Mesendoderm (in vitro differentiated cells): ENCODE data around the gene RNF169.

Experiments used
- DNase-seq: peaks from one replicate; pipeline ENCODE4 v3.0.0; 2013
- H2AK5ac ChIP-seq: 2 replicates; pipeline ENCODE4 v1.6.1; 2013; ENCODE audit warnings: low read length, inconsistent platforms
- H2BK120ac ChIP-seq: 2 replicates; pipeline ENCODE4 v1.6.1; 2013; ENCODE audit warnings: low read depth, mild to moderate bottlenecking, low read length, moderate library complexity, mixed read lengths
- H2BK15ac ChIP-seq: replicated peaks from 2 replicates; pipeline ENCODE4 v1.6.1; 2013; ENCODE audit warnings: low read depth, mild to moderate bottlenecking, moderate library complexity
- H2BK5ac ChIP-seq: 2 replicates; pipeline ENCODE4 v1.6.1; 2013; ENCODE audit warnings: low read length, inconsistent platforms
- H3K18ac ChIP-seq: 2 replicates; pipeline ENCODE4 v1.6.1; 2013; ENCODE audit warnings: mild to moderate bottlenecking, low read length, mixed read lengths
- H3K23ac ChIP-seq: one replicate; pipeline ENCODE4 v1.6.1; 2013; ENCODE audit warnings: low read length
- H3K27ac ChIP-seq: 2 replicates; pipeline ENCODE4 v1.5.1; 2013; ENCODE audit warnings: low read depth, mild to moderate bottlenecking, inconsistent platforms, low read length, moderate library complexity
- H3K27me3 ChIP-seq: 2 replicates; pipeline ENCODE4 v1.6.1; 2013; ENCODE audit warnings: low read length, control low read depth, mild to moderate bottlenecking, inconsistent platforms; ENCODE audit not compliant: insufficient read depth, poor library complexity
- H3K36me3 ChIP-seq: 2 replicates; pipeline ENCODE4 v1.6.1; 2013; ENCODE audit warnings: low read length, inconsistent platforms; ENCODE audit not compliant: control insufficient read depth, insufficient read depth
- H3K4ac ChIP-seq: one replicate; pipeline ENCODE4 v1.6.1; 2013; ENCODE audit warnings: low read depth, mild to moderate bottlenecking, low read length, moderate library complexity
- H3K4me1 ChIP-seq: 2 replicates; pipeline ENCODE4 v1.6.1; 2013; ENCODE audit warnings: low read depth, low read length, inconsistent platforms; ENCODE audit not compliant: control insufficient read depth
- H3K4me2 ChIP-seq: 2 replicates; pipeline ENCODE4 v1.6.1; 2013; ENCODE audit warnings: low read length
- H3K4me3 ChIP-seq: 2 replicates; pipeline ENCODE4 v1.5.1; 2013; ENCODE audit warnings: mild to moderate bottlenecking, low read length
- H3K56ac ChIP-seq: one replicate; pipeline ENCODE4 v1.6.1; 2013; ENCODE audit warnings: low read length
- H3K79me1 ChIP-seq: 2 replicates; pipeline ENCODE4 v1.6.1; 2013; ENCODE audit warnings: low read length, inconsistent platforms
- H3K79me2 ChIP-seq: 2 replicates; pipeline ENCODE4 v1.6.1; 2013; ENCODE audit warnings: mild to moderate bottlenecking, low read length; ENCODE audit not compliant: control insufficient read depth, insufficient read depth
- H3K9ac ChIP-seq: 2 replicates; pipeline ENCODE4 v1.6.1; 2013; ENCODE audit warnings: low read length, inconsistent platforms
- H4K5ac ChIP-seq: one replicate; pipeline ENCODE4 v1.6.1; 2013; ENCODE audit warnings: low read length
- H4K8ac ChIP-seq: one replicate; pipeline ENCODE4 v1.6.1; 2013; ENCODE audit warnings: low read depth, mild to moderate bottlenecking, control low read depth, low read length, moderate library complexity
- WGBS: extraction: QIAGEN DNeasy Blood & Tissue Kit; methylation state at CpG from one replicate; pipeline ENCODE4 v1.1.7; 2013; ENCODE audit warnings: low lambda C conversion rate, missing lambda C conversion rate; ENCODE audit not compliant: insufficient coverage; ENCODE audit errors: extremely low coverage; 5-methylcytosine and 5-hydroxymethylcytosine counted together

RNF169 gene

GRCh38 chr11:74853223-74853622, 104.6 kb downstream of the RNF169 start:
- H2BK5ac ChIP-seq, result no peak overlapping the region
- H3K4me3 ChIP-seq, result no peak overlapping the region
- no peak overlapping the region for H3K23ac ChIP-seq
- no peak overlapping the region for H2BK120ac ChIP-seq
- H3K27ac ChIP-seq, result no peak overlapping the region
- H3K36me3 ChIP-seq, result peaks cover 1% of the 10 kb centered on the region
- no peaks in the 10 kb centered on the region for H3K27me3 ChIP-seq
- no peak overlapping the region for H3K4ac ChIP-seq
- H3K56ac ChIP-seq, result no peak overlapping the region
- H3K4me1 ChIP-seq, result peaks cover 6% of the 10 kb centered on the region
- no peak overlapping the region for H3K4me2 ChIP-seq
- H2AK5ac ChIP-seq, result no peak overlapping the region
- H4K8ac ChIP-seq, result no peak overlapping the region
- no peak overlapping the region for H3K18ac ChIP-seq
- no CpG with 5 or more reads among the region's 4 CpGs for WGBS
- no peak overlapping the region for H4K5ac ChIP-seq
- no peaks in the 10 kb centered on the region for H3K79me2 ChIP-seq
- H3K79me1 ChIP-seq, result no peaks in the 10 kb centered on the region
- DNase-seq, result no peak
- H2BK15ac ChIP-seq, result no peak overlapping the region
- no peak overlapping the region for H3K9ac ChIP-seq

DNA sequence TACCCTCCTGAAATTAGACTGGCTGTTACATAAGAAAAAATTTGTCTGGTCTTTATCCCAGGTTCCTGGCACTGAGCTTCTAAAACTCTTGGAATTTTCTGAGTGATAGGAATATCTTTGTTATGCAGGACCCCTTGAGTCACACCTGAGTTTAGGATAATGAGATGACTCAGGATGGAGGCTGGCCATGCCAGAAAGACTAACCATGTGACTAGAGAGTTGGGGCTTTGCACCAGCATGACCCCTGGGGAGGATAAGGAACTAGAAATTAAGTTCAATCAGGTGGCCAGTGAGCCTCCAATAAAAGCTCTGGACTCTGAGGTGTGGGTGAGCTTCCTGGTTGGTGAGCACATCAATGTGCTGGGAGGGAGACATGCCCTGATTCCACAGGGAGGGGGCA, 112.1 kb downstream of the RNF169 start:
- H2BK15ac ChIP-seq, result no peak overlapping the region

DNA sequence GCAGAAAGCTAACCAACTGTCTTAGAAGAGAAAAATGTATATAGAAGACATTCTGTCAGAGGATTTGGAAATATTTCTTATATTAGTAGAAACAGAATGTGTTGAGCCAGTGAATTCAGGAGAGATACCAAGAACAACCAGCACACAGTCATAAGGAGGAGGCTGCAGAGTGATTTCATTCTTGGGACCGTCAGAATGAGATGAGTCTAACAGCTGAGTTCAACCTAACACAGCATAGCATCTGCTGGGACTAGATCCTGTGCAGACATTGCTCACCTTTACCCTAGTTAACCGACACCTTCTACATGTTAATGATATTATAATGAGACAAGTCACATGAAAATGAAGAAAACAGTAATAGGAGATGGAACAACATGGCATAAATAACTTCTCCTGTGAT, 114.8 kb downstream of the RNF169 start:
- WGBS, result no CpG with 5 or more reads among the region's 2 CpGs
- DNase-seq, result no peak
- Histone ChIP-seq H3K18ac (no peak overlapping the region), H2BK5ac (no peak overlapping the region), H4K8ac (no peak overlapping the region), H2AK5ac (no peak overlapping the region), H3K79me2 (no peaks in the 10 kb centered on the region), H4K5ac (no peak overlapping the region), H2BK15ac (no peak overlapping the region), H3K4me2 (no peak overlapping the region), H3K36me3 (peaks cover 4% of the 10 kb centered on the region), H3K23ac (no peak overlapping the region), H3K27ac (no peak overlapping the region), H3K4me3 (no peak overlapping the region), H3K27me3 (no peaks in the 10 kb centered on the region), H3K4me1 (no peaks in the 10 kb centered on the region), H3K79me1 (no peaks in the 10 kb centered on the region), H3K56ac (no peak overlapping the region), H2BK120ac (no peak overlapping the region), H3K9ac (no peak overlapping the region), H3K4ac (no peak overlapping the region)

More for the DNA sequence above, 112.1 kb downstream of the RNF169 start:
- no peak overlapping the region for H2AK5ac ChIP-seq
- H3K4me2 ChIP-seq, result no peak overlapping the region
- H3K79me1 ChIP-seq, result no peaks in the 10 kb centered on the region
- H3K4ac ChIP-seq, result no peak overlapping the region
- peaks cover 4% of the 10 kb centered on the region for H3K36me3 ChIP-seq
- peak; percentile 13 for DNase-seq
- no peak overlapping the region for H4K5ac ChIP-seq
- H2BK120ac ChIP-seq, result no peak overlapping the region
- H3K27me3 ChIP-seq, result no peaks in the 10 kb centered on the region
- no peak overlapping the region for H3K56ac ChIP-seq
- H3K18ac ChIP-seq, result no peak overlapping the region
- H3K4me1 ChIP-seq, result no peaks in the 10 kb centered on the region
- H3K79me2 ChIP-seq, result no peaks in the 10 kb centered on the region
- no peak overlapping the region for H2BK5ac ChIP-seq
- H3K27ac ChIP-seq, result no peak overlapping the region
- H3K9ac ChIP-seq, result no peak overlapping the region
- H3K23ac ChIP-seq, result no peak overlapping the region
- no peak overlapping the region for H3K4me3 ChIP-seq
- no peak overlapping the region for H4K8ac ChIP-seq

GRCh38 chr11:74866557-74866956, 117.9 kb downstream of the RNF169 start:
- H3K56ac ChIP-seq, result no peak overlapping the region
- no peak overlapping the region for H3K4ac ChIP-seq
- no peaks in the 10 kb centered on the region for H3K79me2 ChIP-seq
- H3K4me3 ChIP-seq, result no peak overlapping the region
- H3K79me1 ChIP-seq, result no peaks in the 10 kb centered on the region
- H3K4me1 ChIP-seq, result no peaks in the 10 kb centered on the region
- no peak overlapping the region for H3K23ac ChIP-seq
- no peak overlapping the region for H2BK120ac ChIP-seq
- H3K27me3 ChIP-seq, result no peaks in the 10 kb centered on the region
- H4K8ac ChIP-seq, result no peak overlapping the region
- no peak for DNase-seq
- H2BK15ac ChIP-seq, result no peak overlapping the region
- no peak overlapping the region for H2AK5ac ChIP-seq
- peaks cover 4% of the 10 kb centered on the region for H3K36me3 ChIP-seq
- H3K9ac ChIP-seq, result no peak overlapping the region
- no peak overlapping the region for H4K5ac ChIP-seq
- H3K18ac ChIP-seq, result no peak overlapping the region
- no peak overlapping the region for H2BK5ac ChIP-seq
- no peak overlapping the region for H3K27ac ChIP-seq
- H3K4me2 ChIP-seq, result no peak overlapping the region

- Histone ChIP-seq H2BK5ac (no peak overlapping the region), H3K4me1 (no peaks in the 10 kb centered on the region), H3K4me3 (no peak overlapping the region), H3K27ac (no peak overlapping the region), H3K79me2 (no peaks in the 10 kb centered on the region), H3K23ac (no peak overlapping the region), H3K79me1 (no peaks in the 10 kb centered on the region), H3K36me3 (no peaks in the 10 kb centered on the region), H3K18ac (no peak overlapping the region), H3K4ac (no peak overlapping the region), H3K4me2 (no peak overlapping the region), H3K56ac (no peak overlapping the region), H2AK5ac (no peak overlapping the region), H4K5ac (no peak overlapping the region), H2BK15ac (no peak overlapping the region), H2BK120ac (no peak overlapping the region), H3K9ac (no peak overlapping the region), H4K8ac (no peak overlapping the region), H3K27me3 (no peaks in the 10 kb centered on the region)
- WGBS, result no CpG with 5 or more reads among the region's 1 CpG
- peak; percentile 77 for DNase-seq
These were observed 121.8 kb downstream of the RNF169 start for GRCh38 chr11:74870485-74870884.

- no peak overlapping the region for H2AK5ac ChIP-seq
- peak; percentile 23 for DNase-seq
- no peak overlapping the region for H4K8ac ChIP-seq
- H2BK5ac ChIP-seq, result no peak overlapping the region
- H3K56ac ChIP-seq, result no peak overlapping the region
- H4K5ac ChIP-seq, result no peak overlapping the region
- no peak overlapping the region for H3K9ac ChIP-seq
- no peak overlapping the region for H3K27ac ChIP-seq
- H2BK15ac ChIP-seq, result no peak overlapping the region
- no peaks in the 10 kb centered on the region for H3K79me1 ChIP-seq
- no peaks in the 10 kb centered on the region for H3K4me1 ChIP-seq
- no peak overlapping the region for H3K23ac ChIP-seq
- no peak overlapping the region for H2BK120ac ChIP-seq
- peak overlapping the region; percentile 12 for H3K4me3 ChIP-seq
- no CpG with 5 or more reads among the region's 2 CpGs for WGBS
- no peaks in the 10 kb centered on the region for H3K27me3 ChIP-seq
- no peaks in the 10 kb centered on the region for H3K79me2 ChIP-seq
- H3K36me3 ChIP-seq, result no peaks in the 10 kb centered on the region
- no peak overlapping the region for H3K4me2 ChIP-seq
- no peak overlapping the region for H3K18ac ChIP-seq
- H3K4ac ChIP-seq, result no peak overlapping the region
These were observed 122.4 kb downstream of the RNF169 start for GRCh38 chr11:74871037-74871436.
